Activated CD8-positive, alpha-beta memory T cell treated with anti-CD3 and anti-CD28 coated beads, Interleukin-2, amount 10 ng/mL, durations not matched to agents 7 days and 5 days (primary cell): ENCODE measurements around the gene CHMP3. TPM values are rescaled to one million over a fixed set of nuclear protein-coding genes. Genes with fewer than 3 reads are reported as not detected.
"Not testable (repeated sequence)": the region's sequence is repeated elsewhere in the genome, so short reads cannot be mapped to it uniquely, and the experiment has no call there.

Experiments
- ATAC-seq: fragments of 150-1000 bp; cut with Tn5 transposase; one replicate; pipeline ENCODE4 v1.10.0; 2021; ENCODE audit warnings: moderate library complexity
- CTCF ChIA-PET: fragments of 350-600 bp; sonication (Branson Sonifier 250); formaldehyde crosslinking; loops from one replicate; lab custom pipeline; 2021; ENCODE audit warnings: antibody characterized with exemption; lab: Charles Lee
- DNase-seq: peaks from one replicate; pipeline ENCODE4 v3.0.0-alpha.2; 2020
- H3K27ac Mint-ChIP-seq: one replicate; pipeline ENCODE4 v1.8.0; 2021; ENCODE audit warnings: mild to moderate bottlenecking, mixed read lengths
- H3K27me3 Mint-ChIP-seq: one replicate; pipeline ENCODE4 v1.8.0; 2021; ENCODE audit warnings: mixed read lengths
- H3K36me3 Mint-ChIP-seq: one replicate; pipeline ENCODE4 v1.8.0; 2021; ENCODE audit warnings: mild to moderate bottlenecking, mixed read lengths
- H3K4me1 Mint-ChIP-seq: one replicate; pipeline ENCODE4 v1.8.0; 2021; ENCODE audit warnings: mixed read lengths
- H3K4me3 Mint-ChIP-seq: one replicate; pipeline ENCODE4 v1.8.0; 2021; ENCODE audit warnings: mild to moderate bottlenecking, moderate library complexity, mixed read lengths
- H3K9me3 Mint-ChIP-seq: one replicate; pipeline ENCODE4 v1.8.0; 2022; ENCODE audit warnings: low read depth, mixed read lengths
- total RNA-seq, 2 experiments: library from RNA; stranded (reverse); gene quantifications; one replicate each; pipeline ENCODE4 v1.2.3, GENCODE V29; 2021

CHMP3 gene
- total RNA-seq, 2 experiments from 2014 or later, result 32.6 to 33.3 TPM

DNA sequence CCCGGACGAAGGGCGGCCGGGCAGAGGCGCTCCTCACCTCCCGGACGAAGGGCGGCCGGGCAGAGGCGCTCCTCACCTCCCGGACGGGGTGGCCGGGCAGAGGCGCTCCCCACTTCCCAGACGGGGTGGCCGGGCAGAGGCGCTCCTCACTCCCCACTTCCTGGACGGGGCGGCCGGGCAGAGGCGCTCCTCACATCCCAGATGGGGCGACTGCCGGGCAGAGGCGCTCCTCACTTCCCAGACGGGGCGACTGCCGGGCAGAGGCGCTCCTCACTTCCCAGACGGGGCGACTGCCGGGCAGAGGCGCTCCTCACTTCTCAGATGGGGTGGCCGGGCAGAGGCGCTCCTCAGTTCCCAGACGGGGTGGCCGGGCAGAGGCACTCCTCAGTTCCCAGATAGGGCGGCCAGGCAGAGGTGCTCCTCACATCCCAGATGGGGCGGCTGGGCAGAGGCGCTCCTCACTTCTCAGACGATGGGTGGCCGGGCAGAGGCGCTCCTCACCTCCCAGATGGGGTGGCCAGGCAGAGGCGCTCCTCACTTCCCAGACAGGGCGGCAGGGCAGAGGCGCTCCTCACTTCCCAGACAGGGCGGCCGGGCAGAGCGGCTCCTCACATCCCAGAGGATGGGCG is 17.8 kb downstream of the CHMP3 start:
- H3K36me3 Mint-ChIP-seq, result peaks cover 63% of the 10 kb centered on the region
- H3K27me3 Mint-ChIP-seq, DNase-seq, H3K4me3 Mint-ChIP-seq, H3K27ac Mint-ChIP-seq, H3K4me1 Mint-ChIP-seq, CTCF ChIA-PET, ATAC-seq: not testable (repeated sequence)
- peaks cover 19% of the 10 kb centered on the region for H3K9me3 Mint-ChIP-seq

- CTCF ChIA-PET, result not testable (repeated sequence)
These were observed 18.8 kb downstream of the CHMP3 start for GRCh38 chr2:86544278-86545099.

GRCh38 chr2:86543793-86544192 is 19.4 kb downstream of the CHMP3 start:
- Mint-ChIP-seq H3K4me3 (no peak overlapping the region), H3K4me1 (no peaks in the 10 kb centered on the region), H3K27ac (no peak overlapping the region), H3K27me3 (no peaks in the 10 kb centered on the region), H3K9me3 (peaks cover 21% of the 10 kb centered on the region), H3K36me3 (peaks cover 61% of the 10 kb centered on the region)
- no peak for DNase-seq
- ATAC-seq, result no peak
- CTCF ChIA-PET, result no interaction called here

More at GRCh38 chr2:86544278-86545099, 18.8 kb downstream of the CHMP3 start:
- Mint-ChIP-seq H3K9me3 (peaks cover 19% of the 10 kb centered on the region), H3K36me3 (peaks cover 58% of the 10 kb centered on the region)
- not testable (repeated sequence) for H3K27me3 Mint-ChIP-seq, H3K4me1 Mint-ChIP-seq, H3K27ac Mint-ChIP-seq, ATAC-seq, DNase-seq, H3K4me3 Mint-ChIP-seq

- no peak for DNase-seq
- peaks cover 58% of the 10 kb centered on the region for H3K36me3 Mint-ChIP-seq
- H3K27me3 Mint-ChIP-seq, result no peaks in the 10 kb centered on the region
- no peak for ATAC-seq
- CTCF ChIA-PET, result interaction anchor here (1.6 kb wide), 1 partner anchor 9 kb away, joined by 3 read pairs; no protein-coding TSS in a partner anchor
- H3K4me1 Mint-ChIP-seq, result no peaks in the 10 kb centered on the region
- peaks cover 19% of the 10 kb centered on the region for H3K9me3 Mint-ChIP-seq
- no peak overlapping the region for H3K4me3 Mint-ChIP-seq
- no peak overlapping the region for H3K27ac Mint-ChIP-seq
These were observed 19.9 kb downstream of the CHMP3 start for GRCh38 chr2:86543335-86543734.

DNA sequence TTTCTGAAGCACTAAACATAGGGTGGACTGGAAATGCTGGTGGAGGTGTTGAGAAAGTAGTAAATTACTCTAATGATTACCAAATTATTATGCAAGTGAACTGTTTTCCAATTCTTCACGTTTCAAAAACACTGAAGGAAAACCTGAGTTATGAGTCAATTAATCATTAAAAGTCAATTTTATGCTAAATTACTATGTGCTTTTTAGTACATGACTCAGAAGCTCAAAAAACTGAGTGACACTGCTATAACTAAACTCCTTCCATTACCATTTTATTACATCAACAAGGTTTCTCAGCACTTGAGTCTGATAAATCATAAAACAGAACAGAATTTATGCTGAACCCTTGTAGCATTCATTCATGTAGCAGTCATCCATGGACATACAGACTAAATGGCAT is 20.4 kb downstream of the CHMP3 start:
- Mint-ChIP-seq H3K27me3 (no peaks in the 10 kb centered on the region), H3K4me1 (no peaks in the 10 kb centered on the region), H3K4me3 (no peak overlapping the region), H3K36me3 (peaks cover 56% of the 10 kb centered on the region), H3K9me3 (peaks cover 18% of the 10 kb centered on the region), H3K27ac (no peak overlapping the region)
- ATAC-seq, result no peak
- DNase-seq, result no peak
- CTCF ChIA-PET, result interaction anchor here (1.6 kb wide), 1 partner anchor 10 kb away, joined by 3 read pairs; no protein-coding TSS in a partner anchor

DNA sequence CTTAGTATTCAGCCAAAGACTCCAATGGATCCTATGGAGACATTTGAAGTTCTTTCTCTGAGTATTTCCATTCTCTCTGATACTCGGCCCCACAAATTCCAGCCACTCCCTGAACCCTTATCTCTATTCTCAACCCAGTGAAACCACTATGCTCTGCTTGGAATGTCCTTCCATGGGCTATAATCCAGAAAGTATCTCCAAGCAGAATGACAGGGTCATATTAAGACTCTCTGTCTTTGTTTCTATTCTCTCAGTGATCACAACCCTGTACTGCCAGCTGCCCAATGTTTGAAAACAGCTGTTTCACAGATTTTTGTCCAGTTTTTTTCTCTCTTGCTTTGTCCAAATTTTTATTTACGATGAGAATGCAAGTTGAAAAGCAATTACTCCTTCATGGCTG is 21.9 kb downstream of the CHMP3 start:
- no peaks in the 10 kb centered on the region for H3K27me3 Mint-ChIP-seq
- no peak for DNase-seq
- peaks cover 51% of the 10 kb centered on the region for H3K36me3 Mint-ChIP-seq
- no peak for ATAC-seq
- no peak overlapping the region for H3K27ac Mint-ChIP-seq
- CTCF ChIA-PET, result no interaction called here
- H3K4me3 Mint-ChIP-seq, result no peak overlapping the region
- H3K4me1 Mint-ChIP-seq, result no peaks in the 10 kb centered on the region
- peaks cover 21% of the 10 kb centered on the region for H3K9me3 Mint-ChIP-seq

GRCh38 chr2:86533589-86533988 is 29.7 kb downstream of the CHMP3 start:
- Mint-ChIP-seq H3K27me3 (no peaks in the 10 kb centered on the region), H3K9me3 (peaks cover 23% of the 10 kb centered on the region), H3K4me3 (no peak overlapping the region), H3K4me1 (peaks cover 10% of the 10 kb centered on the region), H3K36me3 (peaks cover 40% of the 10 kb centered on the region), H3K27ac (no peak overlapping the region)
- CTCF ChIA-PET, result no interaction called here
- ATAC-seq (no peak), DNase-seq (no peak)

DNA sequence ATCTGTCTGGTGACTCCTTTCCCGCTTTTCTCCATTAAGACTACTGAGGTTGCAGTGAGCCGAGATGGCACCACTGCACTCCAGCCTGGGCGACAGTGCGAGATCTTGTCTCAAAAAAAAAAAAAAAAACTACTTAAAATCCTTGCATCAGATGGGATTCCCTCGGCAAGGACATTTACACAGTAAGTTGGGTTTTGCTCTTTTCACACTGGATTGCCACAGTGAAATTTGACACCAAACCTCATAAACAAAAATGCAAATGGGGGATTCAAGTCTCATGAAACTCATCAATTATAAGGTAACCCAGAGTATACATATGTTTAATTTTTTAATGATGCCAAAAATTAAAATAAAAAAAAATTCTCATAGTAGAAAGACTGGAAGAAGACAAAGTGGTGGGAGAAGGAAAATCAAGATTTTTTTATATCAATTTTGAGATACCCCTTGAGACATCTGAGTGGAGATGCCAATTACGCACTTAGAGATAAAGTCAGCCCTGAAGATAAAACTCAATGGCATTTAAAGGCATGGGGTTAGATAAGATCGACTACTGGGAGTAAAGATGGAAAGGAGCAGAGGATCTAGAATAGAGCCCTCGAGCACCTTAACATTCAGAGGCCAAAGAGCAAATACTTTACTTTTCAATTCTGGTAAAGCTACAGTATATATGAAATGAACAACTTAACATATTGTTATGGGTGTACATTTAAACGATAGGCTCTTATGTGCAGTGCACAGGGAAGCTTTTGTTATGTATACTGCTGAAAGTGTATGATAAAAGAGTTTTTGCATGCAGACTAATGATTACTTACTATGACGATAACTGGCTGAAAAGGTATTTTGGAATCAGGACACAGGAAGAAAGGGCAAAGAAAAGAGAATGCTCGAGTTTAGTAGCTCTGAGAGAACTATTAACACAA is 37.6 kb downstream of the CHMP3 start:
- Mint-ChIP-seq H3K4me1 (no peaks in the 10 kb centered on the region), H3K27ac (no peak overlapping the region), H3K9me3 (no peaks in the 10 kb centered on the region), H3K27me3 (no peaks in the 10 kb centered on the region), H3K4me3 (no peak overlapping the region), H3K36me3 (peaks cover 28% of the 10 kb centered on the region)
- ATAC-seq (no peak), DNase-seq (no peak)
- CTCF ChIA-PET, result interaction anchor here (1.1 kb wide), 1 partner anchor 77 kb away, joined by 3 read pairs; no protein-coding TSS in a partner anchor

DNA sequence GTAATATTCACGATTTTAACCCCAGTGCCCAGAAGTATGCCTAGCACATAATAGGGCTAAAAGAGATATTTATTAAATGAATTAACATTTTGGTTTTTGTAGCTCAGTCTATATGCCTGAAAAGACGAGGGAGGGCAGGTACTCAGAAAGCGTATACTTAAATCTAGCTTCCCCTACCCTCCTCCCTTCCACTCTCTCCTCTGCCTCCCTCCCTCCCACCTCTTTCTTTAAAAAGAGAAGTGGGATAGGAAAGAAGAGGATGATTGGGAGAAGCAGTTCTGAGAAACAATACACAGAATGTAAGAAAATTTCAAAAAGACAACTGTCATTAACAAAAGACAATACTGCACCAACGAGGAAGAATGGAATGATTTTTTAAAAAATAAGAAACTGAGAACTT is 39.8 kb downstream of the CHMP3 start:
- Mint-ChIP-seq H3K9me3 (peaks cover 7% of the 10 kb centered on the region), H3K27me3 (no peaks in the 10 kb centered on the region), H3K36me3 (peaks cover 26% of the 10 kb centered on the region), H3K4me1 (no peaks in the 10 kb centered on the region), H3K4me3 (no peak overlapping the region), H3K27ac (no peak overlapping the region)
- ATAC-seq (no peak), DNase-seq (no peak)
- CTCF ChIA-PET, result no interaction called here

DNA sequence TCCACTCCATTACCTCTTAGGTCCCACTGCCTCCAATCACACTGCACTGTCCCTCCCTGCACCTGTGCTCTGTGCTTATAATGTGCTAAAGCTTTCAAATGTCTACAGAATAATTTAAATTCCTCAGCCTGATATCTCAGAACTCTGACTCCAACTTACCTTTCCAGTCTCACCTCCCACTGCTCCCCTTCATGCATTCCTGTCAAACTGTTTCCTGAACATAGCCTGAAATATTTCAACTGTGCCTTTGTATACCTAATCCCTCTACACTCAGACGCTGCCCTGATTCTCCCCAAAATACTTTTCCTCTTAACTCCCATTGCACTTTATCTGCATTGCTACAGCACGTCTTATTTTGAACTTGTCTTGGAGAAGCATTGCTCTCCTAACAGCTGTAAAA is 40.5 kb downstream of the CHMP3 start:
- no peaks in the 10 kb centered on the region for H3K4me1 Mint-ChIP-seq
- DNase-seq (no peak), ATAC-seq (no peak)
- H3K36me3 Mint-ChIP-seq, result peaks cover 22% of the 10 kb centered on the region
- H3K27me3 Mint-ChIP-seq, result no peaks in the 10 kb centered on the region
- H3K9me3 Mint-ChIP-seq, result peaks cover 7% of the 10 kb centered on the region
- no peak overlapping the region for H3K4me3 Mint-ChIP-seq
- no peak overlapping the region for H3K27ac Mint-ChIP-seq
- CTCF ChIA-PET, result no interaction called here

DNA sequence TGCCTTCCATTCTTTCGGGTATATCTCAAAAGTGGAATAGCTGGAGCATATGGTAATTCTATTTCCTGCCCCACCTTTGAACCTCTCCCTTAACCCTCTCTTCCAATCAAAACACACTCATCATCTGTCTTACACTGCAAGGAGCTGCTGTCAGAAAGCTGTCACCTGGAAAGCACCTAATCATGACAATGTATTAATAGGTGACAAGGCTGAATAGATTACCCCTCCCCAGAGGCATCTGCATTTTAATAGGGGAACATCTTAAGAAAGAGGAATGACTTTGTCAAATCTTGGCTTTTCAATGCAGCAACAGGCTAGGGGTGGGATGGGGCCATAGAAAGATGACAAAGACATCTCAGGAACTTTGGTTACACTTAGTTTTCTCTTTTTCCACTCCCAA is 41.3 kb downstream of the CHMP3 start:
- Mint-ChIP-seq H3K27me3 (no peaks in the 10 kb centered on the region), H3K27ac (no peak overlapping the region), H3K4me3 (no peak overlapping the region), H3K36me3 (peaks cover 23% of the 10 kb centered on the region), H3K9me3 (peaks cover 7% of the 10 kb centered on the region), H3K4me1 (no peaks in the 10 kb centered on the region)
- DNase-seq, result no peak
- ATAC-seq, result no peak
- CTCF ChIA-PET, result no interaction called here

- no peak for DNase-seq
- no peaks in the 10 kb centered on the region for H3K4me1 Mint-ChIP-seq
- H3K9me3 Mint-ChIP-seq, result peaks cover 7% of the 10 kb centered on the region
- no peak for ATAC-seq
- H3K4me3 Mint-ChIP-seq, result no peak overlapping the region
- peaks cover 19% of the 10 kb centered on the region for H3K36me3 Mint-ChIP-seq
- no peaks in the 10 kb centered on the region for H3K27me3 Mint-ChIP-seq
- CTCF ChIA-PET, result no interaction called here
- no peak overlapping the region for H3K27ac Mint-ChIP-seq
These were observed 43.1 kb downstream of the CHMP3 start for GRCh38 chr2:86520153-86520552.

DNA sequence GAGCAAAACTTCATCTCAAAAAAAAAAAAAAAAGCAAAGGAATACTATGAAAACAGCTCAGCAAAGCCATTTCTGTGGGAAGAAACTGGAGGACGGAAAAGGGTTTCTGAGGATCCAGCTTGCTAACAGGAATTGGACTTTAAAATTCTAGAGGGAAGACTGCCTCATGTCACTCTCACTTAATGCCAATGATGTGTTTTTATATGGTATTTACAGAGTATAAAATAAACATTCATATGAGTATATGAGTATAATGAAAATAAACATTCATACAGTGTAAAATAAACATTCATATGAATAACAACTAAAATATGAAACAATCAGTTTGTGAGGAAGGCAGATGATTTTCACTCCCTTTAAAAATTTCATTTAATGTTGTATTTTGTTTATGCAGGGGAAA is 43.9 kb downstream of the CHMP3 start:
- no peak overlapping the region for H3K27ac Mint-ChIP-seq
- peaks cover 7% of the 10 kb centered on the region for H3K9me3 Mint-ChIP-seq
- H3K27me3 Mint-ChIP-seq, result no peaks in the 10 kb centered on the region

More for the DNA sequence above, 43.9 kb downstream of the CHMP3 start:
- DNase-seq (no peak), ATAC-seq (no peak)
- Mint-ChIP-seq H3K4me3 (no peak overlapping the region), H3K36me3 (peaks cover 17% of the 10 kb centered on the region), H3K4me1 (no peaks in the 10 kb centered on the region)
- CTCF ChIA-PET, result no interaction called here
